VCaP (cell line): ENCODE measurements around the gene PPP1R7.

Source experiments
- H3K27ac ChIP-seq: fragments of 450-650 bp; 2 replicates; pipeline ENCODE4 v1.5.1; 2017
- TF ChIP-seq, protein P1 (sequence below): fragments of 450-650 bp; conservative IDR thresholded peaks from 2 replicates; pipeline ENCODE4 v1.5.1; 2017; ENCODE audit warnings: mild to moderate bottlenecking, moderate library complexity

PPP1R7 gene

DNA sequence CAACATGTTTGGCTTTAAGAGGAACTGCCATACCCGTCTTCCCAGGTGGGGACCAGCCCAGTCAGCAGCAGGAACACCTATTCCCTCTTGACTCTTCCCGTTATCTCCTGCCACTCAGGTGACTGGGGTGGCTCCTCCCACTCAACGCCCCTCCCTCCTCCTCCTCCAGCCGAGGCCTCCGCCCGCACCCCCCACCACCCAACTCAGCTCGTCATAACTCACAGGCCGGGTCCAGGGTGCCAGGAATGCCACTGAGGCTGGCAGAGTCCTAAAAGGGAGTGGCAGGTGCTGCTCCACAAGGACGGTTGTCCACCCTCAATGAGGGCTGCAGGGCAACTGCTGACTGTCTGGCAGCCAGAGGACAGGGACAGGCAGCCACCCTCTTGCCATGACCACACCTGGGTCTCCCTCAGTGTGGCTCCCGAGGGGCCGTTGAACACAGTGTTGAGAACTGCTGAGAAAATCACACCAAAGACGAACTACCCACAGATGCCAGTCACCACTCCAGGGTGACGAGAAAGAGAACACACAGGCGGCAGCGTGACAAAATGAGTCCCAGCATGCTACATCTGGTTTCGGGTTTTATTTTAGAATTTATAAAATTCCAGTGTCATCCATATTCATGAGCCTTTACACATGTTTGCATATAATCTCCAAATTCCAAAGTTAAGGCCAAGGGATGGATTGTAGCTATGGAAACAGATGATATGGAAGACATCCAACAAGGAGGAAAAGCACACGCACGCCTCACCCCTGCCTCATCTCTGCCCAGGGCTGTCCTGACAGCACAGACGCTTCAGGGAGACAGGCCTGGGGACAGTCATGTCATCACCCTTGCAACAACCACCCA, 76.7 kb downstream of the PPP1R7 start:
- H3K27ac ChIP-seq: peak overlapping the region; percentile 5; the same call in 1 of the 2 replicates
- TF ChIP-seq, protein P1, sequence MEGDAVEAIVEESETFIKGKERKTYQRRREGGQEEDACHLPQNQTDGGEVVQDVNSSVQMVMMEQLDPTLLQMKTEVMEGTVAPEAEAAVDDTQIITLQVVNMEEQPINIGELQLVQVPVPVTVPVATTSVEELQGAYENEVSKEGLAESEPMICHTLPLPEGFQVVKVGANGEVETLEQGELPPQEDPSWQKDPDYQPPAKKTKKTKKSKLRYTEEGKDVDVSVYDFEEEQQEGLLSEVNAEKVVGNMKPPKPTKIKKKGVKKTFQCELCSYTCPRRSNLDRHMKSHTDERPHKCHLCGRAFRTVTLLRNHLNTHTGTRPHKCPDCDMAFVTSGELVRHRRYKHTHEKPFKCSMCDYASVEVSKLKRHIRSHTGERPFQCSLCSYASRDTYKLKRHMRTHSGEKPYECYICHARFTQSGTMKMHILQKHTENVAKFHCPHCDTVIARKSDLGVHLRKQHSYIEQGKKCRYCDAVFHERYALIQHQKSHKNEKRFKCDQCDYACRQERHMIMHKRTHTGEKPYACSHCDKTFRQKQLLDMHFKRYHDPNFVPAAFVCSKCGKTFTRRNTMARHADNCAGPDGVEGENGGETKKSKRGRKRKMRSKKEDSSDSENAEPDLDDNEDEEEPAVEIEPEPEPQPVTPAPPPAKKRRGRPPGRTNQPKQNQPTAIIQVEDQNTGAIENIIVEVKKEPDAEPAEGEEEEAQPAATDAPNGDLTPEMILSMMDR: no peak

DNA sequence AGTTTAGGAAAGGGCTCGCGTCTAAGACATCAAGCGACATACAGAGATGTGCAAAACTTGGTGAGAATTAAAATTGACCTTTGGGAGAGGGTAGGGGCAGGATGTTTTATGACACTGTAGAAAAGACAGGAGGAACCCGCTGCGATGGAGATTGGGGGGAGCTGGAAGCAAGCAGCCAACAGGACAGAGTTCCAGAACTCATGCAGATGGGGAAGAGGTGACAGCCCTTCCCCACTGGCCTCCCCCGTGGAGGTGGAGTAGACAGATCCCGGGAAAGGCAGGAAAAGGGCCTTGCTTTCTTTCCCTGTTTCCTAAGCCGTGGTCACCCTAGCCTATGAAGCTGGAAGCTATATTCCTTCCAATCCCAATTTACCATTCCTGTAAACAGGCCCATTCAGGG, 77.3 kb downstream of the PPP1R7 start:
- TF ChIP-seq, protein P1: no peak
- peak overlapping the region; percentile 5; the same call in 1 of the 2 replicates for H3K27ac ChIP-seq

DNA sequence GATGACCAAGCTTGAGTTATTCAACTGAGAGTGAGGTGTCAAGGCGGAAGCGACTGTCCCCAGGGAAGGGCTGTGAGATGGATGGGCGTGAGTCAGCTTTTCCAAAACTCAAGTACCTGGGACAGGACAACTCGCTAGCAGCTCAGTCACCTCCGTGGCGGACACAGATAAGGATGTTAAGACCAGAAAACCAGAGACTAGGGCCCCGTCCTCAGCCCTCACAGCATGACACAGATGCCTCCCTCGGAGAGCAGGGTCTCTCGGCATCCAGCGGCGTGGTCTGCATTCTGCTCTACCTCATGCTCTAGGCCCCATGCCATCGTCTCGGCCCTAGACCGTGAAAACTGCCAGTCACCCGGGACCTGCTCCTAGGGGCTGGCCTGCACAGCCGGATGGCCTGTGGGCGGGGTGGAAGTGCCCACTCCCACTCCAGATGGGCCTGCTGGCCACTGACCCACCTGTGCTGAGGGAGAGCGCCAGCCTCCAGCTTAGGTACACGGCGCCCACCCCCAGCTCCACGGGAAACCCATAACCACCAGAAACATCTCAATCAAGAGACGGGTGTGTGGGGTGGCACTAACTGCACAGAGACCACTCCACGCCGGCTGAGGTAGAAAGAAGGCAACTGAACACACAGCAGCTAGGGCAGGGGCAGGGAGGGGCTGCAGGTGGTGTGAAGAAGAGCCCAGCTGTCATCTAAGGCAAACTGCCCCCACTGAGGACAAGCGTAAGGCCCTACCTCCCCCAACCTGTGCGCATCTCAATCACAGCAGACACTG, 78.0 kb downstream of the PPP1R7 start:
- peak overlapping the region; percentile 18; the same call in 1 of the 2 replicates for H3K27ac ChIP-seq
- TF ChIP-seq, protein P1: no peak

DNA sequence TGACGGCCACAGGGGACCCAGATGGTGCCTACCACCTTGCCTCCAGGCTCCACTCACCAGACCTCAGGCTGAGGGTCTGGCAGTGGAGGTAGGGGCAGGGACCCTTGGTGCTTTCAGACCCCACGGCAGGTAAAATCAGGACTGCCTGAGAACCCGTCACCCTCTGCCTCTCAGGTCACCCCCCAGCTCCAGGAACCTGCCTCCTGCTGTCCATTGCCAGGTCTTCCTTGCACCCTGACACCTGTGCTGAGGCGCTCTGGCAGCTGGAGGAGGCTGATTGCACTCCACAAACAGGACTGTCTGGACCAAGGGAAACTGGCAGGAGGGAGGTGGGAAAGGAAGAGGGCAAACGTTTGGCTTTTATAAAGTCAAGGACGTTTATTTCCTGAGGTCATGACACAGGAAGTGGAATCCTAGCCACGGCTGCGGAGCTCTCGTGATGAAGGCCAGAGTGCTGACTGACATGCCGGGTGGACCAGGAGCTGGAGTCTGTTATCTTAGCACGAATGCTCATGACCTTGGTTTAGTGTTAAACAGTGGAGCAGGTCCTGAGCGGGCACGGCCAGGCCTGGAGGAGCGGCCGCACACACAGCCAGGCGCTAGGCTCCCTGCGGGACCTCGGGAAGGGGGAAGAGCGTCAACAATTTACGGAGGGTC, 78.7 kb downstream of the PPP1R7 start:
- TF ChIP-seq, protein P1: no peak
- H3K27ac ChIP-seq: peak overlapping the region; percentile 18

DNA sequence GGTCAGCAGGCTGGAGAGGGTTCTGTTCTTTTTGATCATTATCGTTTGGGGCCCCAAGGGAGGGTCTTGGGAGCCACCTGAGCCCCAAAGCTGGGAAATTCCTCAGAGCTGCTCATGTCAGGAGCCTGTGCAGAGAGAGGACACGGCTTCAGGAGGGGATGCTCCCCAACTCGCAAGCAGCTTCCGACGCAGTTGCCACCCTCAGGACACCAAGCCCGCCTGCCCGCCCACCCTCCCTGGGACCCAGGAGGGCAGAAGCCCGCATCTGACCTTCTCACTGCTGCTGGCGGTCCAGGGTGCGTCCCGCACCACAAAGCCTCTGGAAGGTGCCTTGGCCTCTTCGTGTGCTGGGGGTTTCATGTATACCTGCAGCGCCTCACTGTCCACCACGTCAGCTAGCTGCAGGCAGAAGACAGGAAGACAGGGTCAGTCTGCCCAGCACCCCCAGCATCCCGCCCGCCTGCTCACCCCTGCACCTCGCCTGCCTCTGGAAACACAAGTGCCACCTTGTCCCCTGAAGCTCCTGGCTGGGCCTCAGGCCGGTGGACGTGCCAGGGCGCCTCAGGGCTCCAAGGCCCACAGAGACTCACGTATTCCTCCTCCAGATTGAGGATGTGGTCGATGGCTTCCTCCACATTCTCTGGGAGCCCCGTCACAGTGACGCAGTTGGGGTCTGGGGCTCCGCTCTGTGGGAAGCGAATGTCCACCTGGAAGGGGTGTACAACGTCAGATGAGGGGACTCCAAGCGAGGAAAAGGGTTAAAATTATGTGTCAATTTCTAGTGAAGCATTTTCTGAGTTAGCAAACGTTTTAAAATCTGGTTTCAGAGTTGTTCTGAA, 79.5 kb downstream of the PPP1R7 start:
- TF ChIP-seq, protein P1: no peak
- H3K27ac ChIP-seq: peak overlapping the region; percentile 18; the same call in 1 of the 2 replicates

DNA sequence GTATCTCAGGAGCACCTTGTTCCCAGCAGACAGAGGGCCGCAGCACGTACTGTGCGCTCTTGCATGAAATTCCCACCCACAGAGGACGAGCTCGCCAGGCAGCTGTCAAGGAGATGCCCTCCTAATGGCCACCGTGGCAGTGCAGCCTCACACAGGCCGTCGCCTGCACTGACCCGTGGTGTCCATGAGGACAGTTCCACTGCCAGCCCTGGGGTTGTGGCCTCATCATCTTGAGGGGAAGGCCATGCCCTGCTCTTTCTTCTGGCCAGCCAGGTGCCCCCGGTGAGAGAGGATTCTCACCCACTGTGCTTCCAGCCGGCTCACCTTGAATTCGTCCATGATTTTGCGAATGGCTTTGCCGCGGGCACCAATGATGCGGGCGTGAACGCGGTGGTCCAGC, 80.2 kb downstream of the PPP1R7 start:
- TF ChIP-seq, protein P1: no peak

More for the DNA sequence above, 80.2 kb downstream of the PPP1R7 start:
- no peak overlapping the region for H3K27ac ChIP-seq
